ENCODE data around the gene ZNF644. TPM values are rescaled to one million over a fixed set of nuclear protein-coding genes. Genes with fewer than 3 reads are reported as not detected.

ZNF644 gene
- total and polyA plus RNA-seq, 9 donors: 21.0 to 68.6 (median 56.6) TPM

DNA sequence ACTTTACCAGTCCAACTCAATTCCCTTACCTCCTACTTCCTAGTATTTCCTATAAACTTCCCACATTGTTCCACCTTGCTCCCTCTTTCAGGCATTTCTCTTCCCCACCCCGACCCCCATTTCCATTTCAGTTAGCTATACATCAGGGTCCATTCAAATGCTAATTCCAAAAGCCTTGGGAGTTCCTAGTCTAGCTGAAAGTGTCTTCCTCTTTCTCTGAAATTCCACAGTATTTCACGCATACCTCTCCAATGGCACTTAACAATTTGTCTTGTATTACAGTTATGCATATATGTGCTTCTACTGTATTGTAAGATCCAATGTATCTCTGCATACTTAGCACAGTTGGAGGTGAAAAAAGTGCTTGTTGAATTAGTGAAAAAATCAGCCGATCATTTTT is 94.9 kb downstream of the ZNF644 start:
- Histone ChIP-seq H3K4me1 (ENCODE audit: insufficient read depth) (peaks cover 2% of the 10 kb centered on the region), H3K4me3 (no peak overlapping the region), H3K9me3 (no peaks in the 10 kb centered on the region), H3K36me3 (no peaks in the 10 kb centered on the region), H3K27me3 (no peaks in the 10 kb centered on the region), H3K27ac (no peak overlapping the region)
- WGBS, 3 donors: 66 to 67% (median 66%) methylated on average over 3 of the region's 3 CpGs
- intact Hi-C loops (cut with DNase I): no loop called here
- DNase-seq: no peak
- TF ChIP-seq POLR2A (IDR thresholded peaks at IDR 0.05): no peak
- TF ChIP-seq, protein P1, sequence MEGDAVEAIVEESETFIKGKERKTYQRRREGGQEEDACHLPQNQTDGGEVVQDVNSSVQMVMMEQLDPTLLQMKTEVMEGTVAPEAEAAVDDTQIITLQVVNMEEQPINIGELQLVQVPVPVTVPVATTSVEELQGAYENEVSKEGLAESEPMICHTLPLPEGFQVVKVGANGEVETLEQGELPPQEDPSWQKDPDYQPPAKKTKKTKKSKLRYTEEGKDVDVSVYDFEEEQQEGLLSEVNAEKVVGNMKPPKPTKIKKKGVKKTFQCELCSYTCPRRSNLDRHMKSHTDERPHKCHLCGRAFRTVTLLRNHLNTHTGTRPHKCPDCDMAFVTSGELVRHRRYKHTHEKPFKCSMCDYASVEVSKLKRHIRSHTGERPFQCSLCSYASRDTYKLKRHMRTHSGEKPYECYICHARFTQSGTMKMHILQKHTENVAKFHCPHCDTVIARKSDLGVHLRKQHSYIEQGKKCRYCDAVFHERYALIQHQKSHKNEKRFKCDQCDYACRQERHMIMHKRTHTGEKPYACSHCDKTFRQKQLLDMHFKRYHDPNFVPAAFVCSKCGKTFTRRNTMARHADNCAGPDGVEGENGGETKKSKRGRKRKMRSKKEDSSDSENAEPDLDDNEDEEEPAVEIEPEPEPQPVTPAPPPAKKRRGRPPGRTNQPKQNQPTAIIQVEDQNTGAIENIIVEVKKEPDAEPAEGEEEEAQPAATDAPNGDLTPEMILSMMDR (IDR thresholded peaks at IDR 0.05): no peak
- TF ChIP-seq EP300 (IDR thresholded peaks at IDR 0.05): no peak

DNA sequence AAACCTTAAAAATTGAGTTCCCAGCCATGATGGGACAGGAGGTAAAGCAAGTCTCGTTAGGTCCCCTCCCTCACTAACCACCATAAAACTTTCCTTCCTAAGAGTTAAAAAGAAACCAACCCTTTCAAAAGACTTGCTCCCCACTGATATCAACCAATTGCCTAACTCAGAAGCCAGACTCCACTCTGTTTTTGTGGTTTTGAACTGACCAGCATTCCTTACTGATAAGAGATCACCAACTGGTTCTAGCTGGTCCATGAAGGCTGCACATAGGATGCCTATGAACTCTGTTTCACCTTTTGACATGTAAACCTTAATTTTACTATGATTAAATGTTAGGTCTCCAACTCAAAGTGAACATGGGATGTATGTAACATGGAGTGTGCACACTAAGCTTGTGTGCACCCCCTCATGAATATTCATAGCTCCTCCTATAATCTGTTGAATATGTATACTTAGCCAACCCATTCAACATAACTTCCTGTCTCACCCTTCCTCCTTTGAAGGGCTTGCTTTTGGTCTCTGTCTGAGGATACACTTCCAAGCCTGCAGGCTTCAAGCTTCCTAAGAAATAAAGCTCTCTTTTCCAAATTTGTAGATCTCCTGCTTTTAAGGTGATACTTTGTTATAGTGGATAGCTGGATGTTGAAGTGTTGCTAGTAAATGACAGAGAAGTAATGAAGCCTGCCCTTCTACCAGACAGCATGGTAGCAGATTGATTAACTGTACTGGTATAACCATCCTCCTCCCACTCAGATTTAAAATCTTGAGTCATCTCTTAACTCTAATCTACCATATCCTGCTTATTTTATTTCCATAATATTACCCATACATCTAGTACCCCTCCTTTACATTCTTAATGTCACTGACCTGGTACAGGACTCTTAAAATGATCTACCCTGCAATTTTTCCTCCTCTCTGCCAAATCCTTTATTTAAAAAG is 95.6 kb downstream of the ZNF644 start:
- Histone ChIP-seq H3K9me3 (no peaks in the 10 kb centered on the region), H3K27me3 (no peaks in the 10 kb centered on the region), H3K4me1 (ENCODE audit: insufficient read depth) (peaks cover 2% of the 10 kb centered on the region), H3K27ac (no peak overlapping the region), H3K4me3 (no peak overlapping the region), H3K36me3 (no peaks in the 10 kb centered on the region)
- 83 to 90% (median 85%) methylated on average over 1 of the region's 1 CpG for WGBS, 3 donors
- TF ChIP-seq POLR2A (IDR thresholded peaks at IDR 0.05) (no peak), EP300 (IDR thresholded peaks at IDR 0.05) (no peak)
- TF ChIP-seq, protein P1 (IDR thresholded peaks at IDR 0.05): no peak
- intact Hi-C loops (cut with DNase I): no loop called here
- DNase-seq: no peak

DNA sequence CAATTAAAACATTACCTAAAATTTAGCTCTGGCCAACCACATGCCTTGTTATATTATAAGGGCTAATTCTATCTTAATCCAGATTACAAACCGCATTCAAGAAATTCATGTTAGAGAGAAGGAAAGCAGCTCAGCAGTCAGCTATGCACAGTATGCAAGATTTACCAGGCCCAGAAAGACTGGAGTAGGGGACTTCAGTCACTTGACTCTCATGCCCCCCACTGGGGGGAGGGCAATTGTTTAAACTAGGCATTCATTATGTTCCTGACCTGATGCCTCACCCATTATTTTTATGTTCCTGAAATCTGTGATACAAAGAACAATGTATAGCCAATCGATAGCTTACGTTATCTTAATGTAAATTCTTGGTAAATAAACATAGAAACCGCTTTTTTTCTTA is 96.9 kb downstream of the ZNF644 start:
- TF ChIP-seq, protein P1 (IDR thresholded peaks at IDR 0.05): no peak
- TF ChIP-seq EP300 (IDR thresholded peaks at IDR 0.05): no peak
- no peak for TF ChIP-seq POLR2A (IDR thresholded peaks at IDR 0.05)
- H3K9me3 ChIP-seq: no peaks in the 10 kb centered on the region
- H3K4me1 ChIP-seq (ENCODE audit: insufficient read depth): peaks cover 2% of the 10 kb centered on the region
- DNase-seq: no peak
- WGBS, 3 donors: 94 to 97% (median 94%) methylated on average over 4 of the region's 4 CpGs
- no peaks in the 10 kb centered on the region for H3K36me3 ChIP-seq
- no peak overlapping the region for H3K4me3 ChIP-seq
- H3K27ac ChIP-seq: no peak overlapping the region
- intact Hi-C loops (cut with DNase I): no loop called here
- H3K27me3 ChIP-seq: no peaks in the 10 kb centered on the region

DNA sequence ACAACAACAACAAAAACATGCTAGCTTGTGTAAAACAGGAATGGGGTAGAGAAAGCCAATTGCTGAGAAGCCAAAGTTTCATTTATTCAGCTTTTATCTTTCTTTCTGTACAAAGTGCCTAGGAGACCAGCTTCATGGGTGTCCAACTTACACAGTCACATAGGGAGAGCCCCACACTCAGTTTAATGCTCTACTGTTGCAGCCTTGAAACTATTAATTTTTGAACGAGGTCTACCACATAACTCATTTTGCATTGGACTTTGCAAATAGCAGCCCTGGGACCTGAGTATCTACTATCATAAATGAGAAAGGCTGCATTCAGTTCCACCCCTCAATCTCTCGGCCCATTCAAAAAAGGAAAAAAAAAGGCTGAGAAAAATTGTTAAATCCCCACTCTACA is 98.8 kb downstream of the ZNF644 start:
- TF ChIP-seq, protein P1 (IDR thresholded peaks at IDR 0.05): no peak
- no peak for TF ChIP-seq EP300 (IDR thresholded peaks at IDR 0.05)
- Histone ChIP-seq H3K4me1 (ENCODE audit: insufficient read depth) (peaks cover 2% of the 10 kb centered on the region), H3K9me3 (no peaks in the 10 kb centered on the region), H3K27ac (no peak overlapping the region), H3K4me3 (no peak overlapping the region), H3K36me3 (no peaks in the 10 kb centered on the region), H3K27me3 (no peaks in the 10 kb centered on the region)
- DNase-seq: no peak
- WGBS, 3 donors: 18 to 32% (median 22%) methylated on average over 2 of the region's 2 CpGs
- intact Hi-C loops (cut with DNase I): no loop called here
